Nephron (organoid): ENCODE data around the gene GYS1.

ENCODE experiments used
- H3K27ac Mint-ChIP-seq, 3 experiments: 2 replicates each; pipeline ENCODE4 v1.8.0; 2020; ENCODE audit warnings: mixed read lengths in 3 of 3, mild to moderate bottlenecking in 2 of 3, moderate library complexity in 1 of 3
- H3K27me3 Mint-ChIP-seq: 2 replicates; pipeline ENCODE4 v1.8.0; 2021; ENCODE audit warnings: low read depth, mild to moderate bottlenecking, moderate library complexity, mixed read lengths
- H3K36me3 Mint-ChIP-seq: 2 replicates; pipeline ENCODE4 v1.8.0; 2020; ENCODE audit warnings: low read depth, mixed read lengths
- H3K4me1 Mint-ChIP-seq: 2 replicates; pipeline ENCODE4 v1.8.0; 2020; ENCODE audit warnings: mixed read lengths
- H3K4me3 Mint-ChIP-seq, 3 experiments: 2 replicates each; pipeline ENCODE4 v1.8.0; 2020; ENCODE audit warnings: mild to moderate bottlenecking in 3 of 3, mixed read lengths in 3 of 3, moderate library complexity in 2 of 3
- H3K9me3 Mint-ChIP-seq: 2 replicates; pipeline ENCODE4 v1.8.0; 2020; ENCODE audit warnings: mixed read lengths
- TF ChIP-seq, protein P1 (sequence below), 3 experiments: fragments of 200-600 bp; sonication (generic); IDR thresholded peaks; one replicate each; pipeline ENCODE4 v1.5.0; 2021; ENCODE audit warnings: antibody characterized with exemption in 3 of 3; ENCODE audit not compliant: unreplicated experiment in 3 of 3

Gene GYS1

DNA sequence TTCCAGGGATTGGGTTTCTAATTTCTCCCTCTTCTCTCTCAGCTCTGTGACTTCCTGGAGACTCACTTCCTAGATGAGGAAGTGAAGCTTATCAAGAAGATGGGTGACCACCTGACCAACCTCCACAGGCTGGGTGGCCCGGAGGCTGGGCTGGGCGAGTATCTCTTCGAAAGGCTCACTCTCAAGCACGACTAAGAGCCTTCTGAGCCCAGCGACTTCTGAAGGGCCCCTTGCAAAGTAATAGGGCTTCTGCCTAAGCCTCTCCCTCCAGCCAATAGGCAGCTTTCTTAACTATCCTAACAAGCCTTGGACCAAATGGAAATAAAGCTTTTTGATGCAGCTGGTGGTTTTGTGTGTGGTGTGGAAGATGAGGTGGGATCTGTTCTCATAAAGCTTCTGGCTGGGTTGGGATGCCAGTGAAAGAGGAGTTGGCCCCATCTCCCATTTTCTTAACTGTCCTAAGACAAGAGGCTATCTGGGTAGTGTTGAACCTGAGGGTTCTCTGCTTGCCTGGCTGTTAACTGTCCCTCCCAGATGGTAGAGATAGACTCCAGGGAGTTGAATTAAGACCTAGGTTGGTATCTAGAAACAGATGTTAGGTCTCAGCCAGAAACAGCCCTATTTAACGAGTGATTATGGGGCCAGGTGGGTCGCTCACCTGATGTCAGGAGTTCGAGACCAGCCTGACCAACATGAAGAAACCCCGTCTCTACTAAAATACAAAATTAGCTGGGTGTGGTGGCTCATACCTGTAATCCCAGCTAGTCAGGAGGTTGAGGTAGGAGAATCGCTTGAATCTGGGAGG lies 26.4 kb downstream of the GYS1 start:
- Mint-ChIP-seq H3K27me3 (no peaks in the 10 kb centered on the region), H3K27ac (peak overlapping the region; percentile 96 to 100 (median 99)), H3K4me1 (peaks cover 32% of the 10 kb centered on the region), H3K4me3 (peak overlapping the region; percentile 99 to 100 (median 99)), H3K9me3 (no peaks in the 10 kb centered on the region), H3K36me3 (peaks cover 39% of the 10 kb centered on the region)
- TF ChIP-seq, protein P1, sequence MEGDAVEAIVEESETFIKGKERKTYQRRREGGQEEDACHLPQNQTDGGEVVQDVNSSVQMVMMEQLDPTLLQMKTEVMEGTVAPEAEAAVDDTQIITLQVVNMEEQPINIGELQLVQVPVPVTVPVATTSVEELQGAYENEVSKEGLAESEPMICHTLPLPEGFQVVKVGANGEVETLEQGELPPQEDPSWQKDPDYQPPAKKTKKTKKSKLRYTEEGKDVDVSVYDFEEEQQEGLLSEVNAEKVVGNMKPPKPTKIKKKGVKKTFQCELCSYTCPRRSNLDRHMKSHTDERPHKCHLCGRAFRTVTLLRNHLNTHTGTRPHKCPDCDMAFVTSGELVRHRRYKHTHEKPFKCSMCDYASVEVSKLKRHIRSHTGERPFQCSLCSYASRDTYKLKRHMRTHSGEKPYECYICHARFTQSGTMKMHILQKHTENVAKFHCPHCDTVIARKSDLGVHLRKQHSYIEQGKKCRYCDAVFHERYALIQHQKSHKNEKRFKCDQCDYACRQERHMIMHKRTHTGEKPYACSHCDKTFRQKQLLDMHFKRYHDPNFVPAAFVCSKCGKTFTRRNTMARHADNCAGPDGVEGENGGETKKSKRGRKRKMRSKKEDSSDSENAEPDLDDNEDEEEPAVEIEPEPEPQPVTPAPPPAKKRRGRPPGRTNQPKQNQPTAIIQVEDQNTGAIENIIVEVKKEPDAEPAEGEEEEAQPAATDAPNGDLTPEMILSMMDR (IDR thresholded peaks at IDR 0.05; ENCODE audit: unreplicated experiment in 3 of 3), result no peak

DNA sequence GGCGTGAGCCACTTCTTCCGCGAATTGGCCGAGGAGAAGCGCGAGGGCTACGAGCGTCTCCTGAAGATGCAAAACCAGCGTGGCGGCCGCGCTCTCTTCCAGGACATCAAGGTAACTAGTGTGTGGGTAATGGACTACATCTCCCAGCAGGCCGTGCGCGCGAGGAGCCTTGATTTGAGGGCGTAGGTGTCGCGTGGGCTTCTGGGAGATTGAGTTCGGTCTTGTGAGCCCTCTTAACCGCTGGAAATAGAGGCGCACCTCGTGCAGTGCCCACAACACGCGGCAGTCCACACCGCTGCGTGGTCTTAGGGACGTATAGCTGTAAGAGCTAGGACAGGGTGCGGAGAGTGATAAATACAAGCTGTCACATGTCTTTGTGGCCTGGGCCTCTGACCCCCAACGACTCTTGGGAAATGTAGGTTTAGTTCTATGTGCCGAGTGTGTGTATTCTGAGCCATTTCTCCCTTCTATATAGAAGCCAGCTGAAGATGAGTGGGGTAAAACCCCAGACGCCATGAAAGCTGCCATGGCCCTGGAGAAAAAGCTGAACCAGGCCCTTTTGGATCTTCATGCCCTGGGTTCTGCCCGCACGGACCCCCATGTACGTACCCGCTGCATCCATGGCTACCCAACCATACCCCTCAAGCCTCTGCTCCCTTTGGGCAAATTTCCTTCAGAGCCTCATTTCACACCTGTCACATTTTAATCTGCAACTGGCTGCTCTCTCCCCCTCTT lies 27.1 kb downstream of the GYS1 start:
- Mint-ChIP-seq H3K36me3 (peaks cover 39% of the 10 kb centered on the region), H3K4me1 (peaks cover 30% of the 10 kb centered on the region), H3K27me3 (no peaks in the 10 kb centered on the region), H3K4me3 (peak overlapping the region; percentile 99 to 100 (median 99)), H3K9me3 (no peaks in the 10 kb centered on the region), H3K27ac (peak overlapping the region; percentile 96 to 100 (median 99))
- TF ChIP-seq, protein P1 (IDR thresholded peaks at IDR 0.05; ENCODE audit: unreplicated experiment in 3 of 3), result no peak

DNA sequence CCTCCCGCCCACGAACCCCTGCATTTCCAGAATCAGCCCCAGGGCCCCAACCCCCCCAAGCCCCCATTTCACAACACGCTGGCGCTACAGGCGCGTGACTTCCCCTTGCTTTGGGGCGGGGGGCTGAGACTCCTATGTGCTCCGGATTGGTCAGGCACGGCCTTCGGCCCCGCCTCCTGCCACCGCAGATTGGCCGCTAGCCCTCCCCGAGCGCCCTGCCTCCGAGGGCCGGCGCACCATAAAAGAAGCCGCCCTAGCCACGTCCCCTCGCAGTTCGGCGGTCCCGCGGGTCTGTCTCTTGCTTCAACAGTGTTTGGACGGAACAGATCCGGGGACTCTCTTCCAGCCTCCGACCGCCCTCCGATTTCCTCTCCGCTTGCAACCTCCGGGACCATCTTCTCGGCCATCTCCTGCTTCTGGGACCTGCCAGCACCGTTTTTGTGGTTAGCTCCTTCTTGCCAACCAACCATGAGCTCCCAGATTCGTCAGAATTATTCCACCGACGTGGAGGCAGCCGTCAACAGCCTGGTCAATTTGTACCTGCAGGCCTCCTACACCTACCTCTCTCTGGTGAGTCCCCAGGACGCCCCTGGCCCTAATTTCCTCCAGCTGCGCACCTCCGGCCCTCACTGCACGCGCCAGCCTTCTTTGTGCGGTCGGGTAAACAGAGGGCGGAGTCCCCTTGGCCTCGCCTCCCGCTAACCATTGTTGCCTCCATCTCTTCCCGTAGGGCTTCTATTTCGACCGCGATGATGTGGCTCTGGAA lies 27.9 kb downstream of the GYS1 start, which contains the start of gene FTL:
Gene FTL, plus strand, starts transcription at position 270 of the 766 bp plus-strand sequence. Its CDS starts 199 bp downstream, at position 469.
- Mint-ChIP-seq H3K9me3 (no peaks in the 10 kb centered on the region), H3K36me3 (peaks cover 36% of the 10 kb centered on the region), H3K4me1 (peaks cover 27% of the 10 kb centered on the region), H3K27me3 (no peaks in the 10 kb centered on the region), H3K4me3 (peak within 1 kb of the TSS; percentile 99 to 100 (median 99)), H3K27ac (peak within 1 kb of the TSS; percentile 96 to 100 (median 99))
- TF ChIP-seq, protein P1 (IDR thresholded peaks at IDR 0.05; ENCODE audit: unreplicated experiment in 3 of 3), result no peak

DNA sequence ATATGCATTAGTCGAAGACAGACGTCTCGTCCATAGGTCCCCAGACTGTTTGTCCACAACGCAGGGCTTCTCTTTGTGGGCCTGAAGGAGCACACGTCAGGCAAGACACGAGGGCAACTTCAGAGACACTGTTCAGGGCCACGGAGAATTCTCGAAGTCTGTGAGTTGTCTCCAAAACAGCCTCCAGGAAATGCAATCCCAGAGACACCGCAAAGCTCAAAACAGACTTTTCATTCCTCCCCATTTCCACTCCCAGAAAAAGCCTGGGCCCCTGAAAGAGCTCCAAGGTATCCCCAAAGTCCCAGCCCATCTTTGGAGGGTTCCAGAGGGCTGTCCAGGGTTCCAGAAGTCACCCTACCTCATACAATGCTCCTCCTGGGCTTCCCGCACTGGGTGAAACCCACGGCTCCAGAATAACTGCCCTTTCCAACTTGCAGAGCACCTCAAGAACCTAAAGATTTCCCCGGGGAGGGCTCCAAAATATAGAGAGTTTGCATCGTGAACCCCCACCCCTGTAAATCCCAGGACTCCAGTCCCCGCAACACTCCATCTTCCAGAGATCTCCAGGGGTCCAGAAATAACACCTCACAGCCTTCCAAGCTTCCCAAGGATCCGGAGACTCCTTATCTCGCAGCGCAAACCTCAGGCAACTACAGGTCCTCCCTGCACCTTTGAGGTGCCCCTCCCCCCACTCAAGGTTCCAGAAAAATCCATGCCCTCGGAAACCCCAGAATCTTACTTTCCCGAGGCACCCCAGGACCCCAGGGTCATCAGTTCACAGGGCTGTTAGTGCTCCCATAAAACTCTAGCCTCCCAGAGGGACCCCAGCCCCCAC lies 28.7 kb downstream of the GYS1 start:
- TF ChIP-seq, protein P1 (IDR thresholded peaks at IDR 0.05; ENCODE audit: unreplicated experiment in 3 of 3), result no peak
- Mint-ChIP-seq H3K27ac (peak overlapping the region; percentile 96 to 100 (median 99)), H3K36me3 (peaks cover 30% of the 10 kb centered on the region), H3K4me1 (peaks cover 27% of the 10 kb centered on the region), H3K4me3 (peak overlapping the region; percentile 99 to 100 (median 99)), H3K9me3 (no peaks in the 10 kb centered on the region), H3K27me3 (no peaks in the 10 kb centered on the region)
